Suprapubic skin (tissue), 4 donors: ENCODE data around the gene VWDE.

Experiments used
- POLR2A ChIP-seq, 2 donors: fragments of 450-650 bp; IDR thresholded peaks; one replicate each; pipeline ENCODE4 v1.6.1; 2017; ENCODE audit warnings: antibody characterized with exemption in 2 of 2, mild to moderate bottlenecking in 2 of 2, moderate library complexity in 2 of 2
- POLR2AphosphoS5 ChIP-seq, 3 donors: sonication (generic); formaldehyde crosslinking; IDR thresholded peaks; one replicate each; pipeline ENCODE4 v1.6.1; 2017; ENCODE audit warnings: antibody characterized with exemption in 3 of 3
- TF ChIP-seq, protein P1 (sequence below), 2 donors: fragments of 200-600 bp in 1 of 2; fragments of 450-650 bp in 1 of 2; sonication (generic) in 1 of 2; IDR thresholded peaks; one replicate each; pipeline ENCODE4 v1.5.1; 2016 to 2019; ENCODE audit warnings: antibody characterized with exemption in 2 of 2, mild to moderate bottlenecking in 1 of 2, moderate library complexity in 1 of 2

DNA sequence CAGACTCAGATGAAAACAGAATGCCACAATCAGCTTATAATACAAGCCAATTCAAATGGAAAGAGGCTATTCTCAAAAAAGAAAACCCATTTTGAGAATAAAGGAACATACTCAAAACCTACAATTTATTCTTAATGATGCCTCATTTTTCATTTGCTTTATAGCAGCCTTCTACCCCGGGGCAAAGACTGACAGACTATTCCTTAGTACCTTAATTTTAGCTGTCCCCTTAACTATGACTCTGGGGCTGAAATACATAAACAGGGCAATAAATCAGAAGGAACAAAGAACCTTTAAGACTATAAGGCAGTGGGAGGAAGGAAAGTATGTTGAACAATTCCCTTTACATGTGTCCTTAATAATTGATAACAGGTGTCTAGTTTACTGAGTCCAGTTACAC, 115.8 kb downstream of the VWDE start:
- TF ChIP-seq POLR2A (IDR thresholded peaks at IDR 0.05) = no peak
- TF ChIP-seq, protein P1, sequence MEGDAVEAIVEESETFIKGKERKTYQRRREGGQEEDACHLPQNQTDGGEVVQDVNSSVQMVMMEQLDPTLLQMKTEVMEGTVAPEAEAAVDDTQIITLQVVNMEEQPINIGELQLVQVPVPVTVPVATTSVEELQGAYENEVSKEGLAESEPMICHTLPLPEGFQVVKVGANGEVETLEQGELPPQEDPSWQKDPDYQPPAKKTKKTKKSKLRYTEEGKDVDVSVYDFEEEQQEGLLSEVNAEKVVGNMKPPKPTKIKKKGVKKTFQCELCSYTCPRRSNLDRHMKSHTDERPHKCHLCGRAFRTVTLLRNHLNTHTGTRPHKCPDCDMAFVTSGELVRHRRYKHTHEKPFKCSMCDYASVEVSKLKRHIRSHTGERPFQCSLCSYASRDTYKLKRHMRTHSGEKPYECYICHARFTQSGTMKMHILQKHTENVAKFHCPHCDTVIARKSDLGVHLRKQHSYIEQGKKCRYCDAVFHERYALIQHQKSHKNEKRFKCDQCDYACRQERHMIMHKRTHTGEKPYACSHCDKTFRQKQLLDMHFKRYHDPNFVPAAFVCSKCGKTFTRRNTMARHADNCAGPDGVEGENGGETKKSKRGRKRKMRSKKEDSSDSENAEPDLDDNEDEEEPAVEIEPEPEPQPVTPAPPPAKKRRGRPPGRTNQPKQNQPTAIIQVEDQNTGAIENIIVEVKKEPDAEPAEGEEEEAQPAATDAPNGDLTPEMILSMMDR (IDR thresholded peaks at IDR 0.05) = no peak
- no peak for TF ChIP-seq POLR2AphosphoS5 (IDR thresholded peaks at IDR 0.05)
